HEK293T (cell line): ENCODE results near the gene GIPR.

Source experiments
- CTCF ChIA-PET: fragments of 350-600 bp; formaldehyde crosslinking; extraction: SDS; loops from one replicate; lab custom pipeline; 2021; ENCODE audit warnings: antibody characterized with exemption, inconsistent platforms; lab: Yijun Ruan, JAX
- POLR2A ChIA-PET: fragments of 350-600 bp; formaldehyde crosslinking; extraction: SDS; loops from one replicate; lab custom pipeline; 2020; ENCODE audit warnings: antibody characterized with exemption, inconsistent platforms; lab: Yijun Ruan, JAX
- DNase-seq: peaks from one replicate; pipeline ENCODE4 v3.0.0; 2012; ENCODE audit warnings: mixed read lengths; ENCODE audit errors: extremely low spot score
- ARNT ChIP-seq: fragments of 450-650 bp; IDR thresholded peaks from 2 replicates; pipeline ENCODE4 v1.6.1; 2017; ENCODE audit warnings: mild to moderate bottlenecking
- BHLHE40 ChIP-seq: fragments of 450-650 bp; IDR thresholded peaks from 2 replicates; pipeline ENCODE4 v1.6.1; 2016; ENCODE audit warnings: mild to moderate bottlenecking, moderate library complexity, borderline replicate concordance
- CTBP1 ChIP-seq: fragments of 450-650 bp; IDR thresholded peaks from 2 replicates; pipeline ENCODE4 v1.6.1; 2016; ENCODE audit warnings: borderline replicate concordance
- ELF4 ChIP-seq: fragments of 450-650 bp; IDR thresholded peaks from 2 replicates; pipeline ENCODE4 v1.6.1; 2017; ENCODE audit warnings: antibody characterized with exemption
- FOXA1 ChIP-seq: fragments of 450-650 bp; IDR thresholded peaks from 2 replicates; pipeline ENCODE4 v1.6.1; 2016; ENCODE audit warnings: mild to moderate bottlenecking
- FOXK2 ChIP-seq: fragments of 450-650 bp; IDR thresholded peaks from 2 replicates; pipeline ENCODE4 v1.6.1; 2016; ENCODE audit warnings: mild to moderate bottlenecking
- FOXM1 ChIP-seq: fragments of 450-650 bp; IDR thresholded peaks from 2 replicates; pipeline ENCODE4 v1.6.1; 2017; ENCODE audit warnings: mild to moderate bottlenecking, borderline replicate concordance
- HDGF ChIP-seq: fragments of 450-650 bp; IDR thresholded peaks from 2 replicates; pipeline ENCODE4 v1.6.1; 2017; ENCODE audit warnings: antibody characterized with exemption, borderline replicate concordance
- L3MBTL2 ChIP-seq: fragments of 450-650 bp; conservative IDR thresholded peaks from 2 replicates; pipeline ENCODE4 v1.6.1; 2016; ENCODE audit warnings: mild to moderate bottlenecking
- LEF1 ChIP-seq: fragments of 450-650 bp; IDR thresholded peaks from 2 replicates; pipeline ENCODE4 v1.6.1; 2017; ENCODE audit warnings: mild to moderate bottlenecking, borderline replicate concordance
- NFRKB ChIP-seq: fragments of 450-650 bp; IDR thresholded peaks from 2 replicates; pipeline ENCODE4 v1.6.1; 2016; ENCODE audit warnings: mild to moderate bottlenecking, moderate library complexity
- SP1 ChIP-seq: fragments of 450-650 bp; IDR thresholded peaks from 2 replicates; pipeline ENCODE4 v1.6.1; 2017
- SUZ12 ChIP-seq: fragments of 450-650 bp; IDR thresholded peaks from 2 replicates; pipeline ENCODE4 v1.6.1; 2016; ENCODE audit warnings: mild to moderate bottlenecking
- TARDBP ChIP-seq: fragments of 450-650 bp; IDR thresholded peaks from 2 replicates; pipeline ENCODE4 v1.6.1; 2016
- ZNF384 ChIP-seq: fragments of 450-650 bp; IDR thresholded peaks from 2 replicates; pipeline ENCODE4 v1.6.1; 2016
- TF ChIP-seq, protein P1 (sequence below): fragments of 450-650 bp; IDR thresholded peaks from 2 replicates; pipeline ENCODE4 v1.6.1; 2016

Gene GIPR

DNA sequence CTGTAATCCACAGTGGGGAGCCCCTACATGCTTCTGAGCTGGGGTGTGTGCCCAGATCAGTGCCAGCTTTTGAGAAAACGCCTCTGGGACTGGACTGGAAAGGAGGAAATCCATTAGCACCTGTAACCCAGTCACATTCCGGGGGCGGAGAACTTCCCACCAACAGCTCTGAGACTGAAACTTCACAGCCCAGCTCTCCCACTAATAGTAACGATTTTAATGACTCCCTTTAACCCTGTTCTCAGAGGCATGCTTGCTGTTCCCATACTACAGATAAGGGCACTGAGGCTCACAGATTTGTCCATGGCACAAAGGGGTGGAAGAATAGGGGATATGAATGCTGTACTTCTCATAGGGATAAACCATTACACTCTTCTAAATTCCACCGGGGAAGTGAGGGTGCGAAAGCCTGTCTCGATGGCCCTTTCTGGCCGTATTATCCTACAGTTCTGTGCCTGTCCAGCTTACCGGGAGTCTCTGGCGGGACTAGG, 61.8 kb downstream of the GIPR start:
- TF ChIP-seq, protein P1, sequence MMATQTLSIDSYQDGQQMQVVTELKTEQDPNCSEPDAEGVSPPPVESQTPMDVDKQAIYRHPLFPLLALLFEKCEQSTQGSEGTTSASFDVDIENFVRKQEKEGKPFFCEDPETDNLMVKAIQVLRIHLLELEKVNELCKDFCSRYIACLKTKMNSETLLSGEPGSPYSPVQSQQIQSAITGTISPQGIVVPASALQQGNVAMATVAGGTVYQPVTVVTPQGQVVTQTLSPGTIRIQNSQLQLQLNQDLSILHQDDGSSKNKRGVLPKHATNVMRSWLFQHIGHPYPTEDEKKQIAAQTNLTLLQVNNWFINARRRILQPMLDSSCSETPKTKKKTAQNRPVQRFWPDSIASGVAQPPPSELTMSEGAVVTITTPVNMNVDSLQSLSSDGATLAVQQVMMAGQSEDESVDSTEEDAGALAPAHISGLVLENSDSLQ: no peak
- TF ChIP-seq ARNT: no peak
- TF ChIP-seq TARDBP: no peak
- TF ChIP-seq ZNF384: no peak
- no peak for TF ChIP-seq ELF4
- TF ChIP-seq NFRKB: no peak
- TF ChIP-seq L3MBTL2: no peak
- TF ChIP-seq HDGF: no peak
- no peak for TF ChIP-seq LEF1
- no peak for TF ChIP-seq SP1
- no peak for TF ChIP-seq BHLHE40
- TF ChIP-seq SUZ12: no peak
- TF ChIP-seq FOXM1: no peak
- no peak for TF ChIP-seq FOXK2
- no peak for TF ChIP-seq FOXA1
- no peak for TF ChIP-seq CTBP1
- ChIA-PET POLR2A (interaction anchor here (0.8 to 3.5 kb wide), 8 partner anchors 8 to 43 kb away, joined by 3 to 37 read pairs (median 7); partner anchors contain the start of genes QPCTL, SIX5 and SNRPD2), CTCF (interaction anchor here (1.1 to 2.3 kb wide), 2 partner anchors 13 to 37 kb away, joined by 3 to 12 read pairs; partner anchors contain the start of genes QPCTL and SNRPD2)
- DNase-seq: no peak

DNA sequence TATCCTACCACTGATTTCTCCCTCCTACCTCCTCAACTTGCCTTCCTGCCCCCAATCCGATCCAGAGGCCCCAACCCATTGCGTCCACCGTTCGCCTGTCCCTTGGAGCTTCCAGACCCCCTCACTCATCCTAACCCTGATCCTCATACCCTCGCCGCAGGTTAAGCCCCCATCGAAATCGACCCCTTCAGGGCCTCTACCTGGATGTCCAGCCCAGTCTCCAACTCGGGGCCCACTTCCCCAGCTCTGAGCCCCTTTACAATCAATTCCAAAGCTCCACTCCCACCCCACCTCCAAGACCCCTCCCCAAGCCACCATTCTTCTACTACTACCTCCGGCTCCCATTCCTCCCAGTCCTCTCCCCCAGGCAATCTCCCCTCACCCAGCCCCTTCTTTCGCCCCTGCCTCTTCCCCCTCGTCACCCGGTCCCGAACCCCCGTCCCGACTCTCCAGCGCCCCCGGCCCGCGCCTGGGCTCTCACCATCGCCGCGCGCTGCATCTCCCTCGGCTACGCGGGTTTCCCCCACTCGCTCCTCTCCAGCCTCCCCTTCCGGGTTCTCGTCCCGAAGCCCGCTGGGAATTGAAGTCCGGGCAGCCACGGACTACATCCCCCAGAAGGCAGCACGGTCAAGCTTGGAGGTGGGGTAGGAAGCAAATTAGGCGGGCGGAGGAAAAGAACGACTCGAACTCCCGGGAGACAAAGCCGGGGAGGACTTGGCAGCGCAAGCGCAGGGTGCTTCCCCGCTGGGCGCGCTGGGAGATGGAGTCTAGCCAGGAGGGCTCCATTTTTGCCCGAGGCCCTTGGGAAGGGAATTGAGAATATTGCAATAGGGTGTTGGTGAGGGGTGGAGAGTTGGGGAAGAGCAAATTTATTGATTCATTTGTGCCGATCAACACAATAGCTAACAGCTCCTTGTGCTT, 62.6 kb downstream of the GIPR start, which contains the start of gene FBXO46:
Gene FBXO46 (minus strand): TSS at position 529 of the 921 bp plus-strand sequence. CDS start 17,401 bp downstream, outside the sequence.
- ChIA-PET CTCF (interaction anchor here (0.7 to 2.3 kb wide), 3 partner anchors 14 to 398 kb away, joined by 3 to 12 read pairs (median 3); partner anchors contain the start of genes QPCTL and SNRPD2), POLR2A (interaction anchor here (0.8 to 3.5 kb wide), 9 partner anchors 9 to 43 kb away, joined by 3 to 37 read pairs (median 5); partner anchors contain the start of genes QPCTL, SIX5 and SNRPD2)
- peak; percentile 96 for DNase-seq
- TF ChIP-seq ZNF384 (no peak; the same call in 1 of the 2 replicates), ELF4 (peak; percentile 98), LEF1 (no peak)
